Measurements from ENCODE around the gene CENPA. TPM values are rescaled to one million over a fixed set of nuclear protein-coding genes. Genes with fewer than 3 reads are reported as not detected.

Gene CENPA
- total RNA-seq, 4 donors from 2014 or later = 0.22 TPM; not detected in 3

GRCh38 chr2:26776195-26776800 lies 9.6 kb upstream of the CENPA start:
- H3K27me3 ChIP-seq = no peaks in the 10 kb centered on the region
- in situ Hi-C loops (cut with MboI; ENCODE audit: low sequenced_read_pairs in 4 of 4) (no loop called here), intact Hi-C loops (cut with DNase I; ENCODE audit: low total_unique reads) (no loop called here)
- H3K9me3 ChIP-seq = no peaks in the 10 kb centered on the region
- no peak overlapping the region for H3K27ac ChIP-seq
- H3K4me3 ChIP-seq = no peak overlapping the region
- H3K36me3 ChIP-seq = peaks cover 0 to 57% of the 10 kb centered on the region in 2 donors
- TF ChIP-seq POLR2A (IDR thresholded peaks at IDR 0.05) (no peak), CTCF (IDR thresholded peaks at IDR 0.05 in 4 of 5, conservative IDR thresholded peaks at IDR 0.05 in 1 of 5) (no peak)
- DNase-seq (no peak), ATAC-seq (no peak)
- peaks cover 25 to 27% of the 10 kb centered on the region in 2 donors for H3K4me1 ChIP-seq

GRCh38 chr2:26778098-26778497 lies 7.8 kb upstream of the CENPA start:
- Histone ChIP-seq H3K27ac (no peak overlapping the region), H3K4me3 (no peak overlapping the region), H3K27me3 (no peaks in the 10 kb centered on the region), H3K4me1 (peaks cover 8 to 9% of the 10 kb centered on the region in 2 donors), H3K9me3 (no peaks in the 10 kb centered on the region), H3K36me3 (peaks cover 0 to 57% of the 10 kb centered on the region in 2 donors)
- TF ChIP-seq POLR2A (IDR thresholded peaks at IDR 0.05) = no peak
- TF ChIP-seq CTCF (IDR thresholded peaks at IDR 0.05 in 4 of 5, conservative IDR thresholded peaks at IDR 0.05 in 1 of 5) = no peak
- intact Hi-C loops (cut with DNase I; ENCODE audit: low total_unique reads) = no loop called here
- in situ Hi-C loops (cut with MboI; ENCODE audit: low sequenced_read_pairs in 4 of 4) = no loop called here
- ATAC-seq = no peak
- DNase-seq = no peak

- TF ChIP-seq CTCF (IDR thresholded peaks at IDR 0.05 in 4 of 5, conservative IDR thresholded peaks at IDR 0.05 in 1 of 5) = no peak
- no peak for TF ChIP-seq POLR2A (IDR thresholded peaks at IDR 0.05)
- Histone ChIP-seq H3K4me1 (peaks cover 4 to 5% of the 10 kb centered on the region in 2 donors), H3K9me3 (no peaks in the 10 kb centered on the region), H3K27me3 (no peaks in the 10 kb centered on the region), H3K4me3 (no peak overlapping the region), H3K27ac (no peak overlapping the region), H3K36me3 (peaks cover 0 to 57% of the 10 kb centered on the region in 2 donors)
- in situ Hi-C loops (cut with MboI; ENCODE audit: low sequenced_read_pairs in 4 of 4) = no loop called here
- DNase-seq = no peak
- intact Hi-C loops (cut with DNase I; ENCODE audit: low total_unique reads) = no loop called here
- ATAC-seq = no peak
Observed at GRCh38 chr2:26778507-26778906, 7.3 kb upstream of the CENPA start.

GRCh38 chr2:26780203-26780760 lies 5.6 kb upstream of the CENPA start:
- no peak for TF ChIP-seq CTCF (IDR thresholded peaks at IDR 0.05 in 4 of 5, conservative IDR thresholded peaks at IDR 0.05 in 1 of 5)
- no peak for TF ChIP-seq POLR2A (IDR thresholded peaks at IDR 0.05)
- Histone ChIP-seq H3K36me3 (peaks cover 0 to 51% of the 10 kb centered on the region in 2 donors), H3K4me1 (peaks cover 5 to 6% of the 10 kb centered on the region in 2 donors), H3K4me3 (no peak overlapping the region), H3K27me3 (no peaks in the 10 kb centered on the region), H3K27ac (peak overlapping the region in 2 of 4 donors; percentile 33 to 52), H3K9me3 (no peaks in the 10 kb centered on the region)
- peak in 1 of 2 donors; percentile 50 for ATAC-seq
- intact Hi-C loops (cut with DNase I; ENCODE audit: low total_unique reads) (no loop called here), in situ Hi-C loops (cut with MboI; ENCODE audit: low sequenced_read_pairs in 4 of 4) (no loop called here)
- peak in 1 of 2 donors; percentile 52 for DNase-seq
